Measurements from ENCODE around the gene ABCC9. TPM values are rescaled to one million over a fixed set of nuclear protein-coding genes. Genes with fewer than 3 reads are reported as not detected.
A peak's percentile ranks its signal among the peaks of the same experiment; 100 is the strongest.
"Not testable (repeated sequence)": the region's sequence is repeated elsewhere in the genome, so short reads cannot be mapped to it uniquely, and the experiment has no call there.

ABCC9 gene
- total and polyA plus RNA-seq, 2 experiments from 2014 or later, result 0.22 to 0.48 TPM

DNA sequence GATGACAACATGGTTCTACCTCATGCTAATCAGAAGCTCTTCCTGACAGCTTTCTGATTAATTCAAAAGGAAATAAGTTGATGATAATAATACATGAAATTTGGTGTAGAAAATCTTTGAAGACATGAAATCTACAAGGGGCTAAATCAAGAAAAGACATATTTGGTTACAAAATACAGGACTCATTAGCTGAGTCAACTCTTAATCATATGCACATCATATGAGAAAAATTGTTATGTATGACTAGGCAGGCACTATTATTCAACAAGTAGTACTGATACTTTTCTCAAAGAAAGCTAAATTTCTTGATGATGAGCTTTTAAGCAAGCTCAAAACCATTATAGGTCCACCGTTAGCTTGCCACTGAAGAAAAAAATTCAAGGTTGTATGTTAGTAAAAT is 7.1 kb downstream of the ABCC9 start:
- DNase-seq (ENCODE audit: low read depth in 1 of 2, low spot score in 1 of 2), result no peak
- Histone ChIP-seq H3K9me3 (ENCODE audit: low read depth) (no peaks in the 10 kb centered on the region), H3K4me3 (no peak overlapping the region), H3K4me1 (ENCODE audit: low read depth) (no peaks in the 10 kb centered on the region), H3K36me3 (no peaks in the 10 kb centered on the region), H3K27me3 (peaks cover 8% of the 10 kb centered on the region), H3K27ac (no peak overlapping the region)
- TF ChIP-seq, protein P1, sequence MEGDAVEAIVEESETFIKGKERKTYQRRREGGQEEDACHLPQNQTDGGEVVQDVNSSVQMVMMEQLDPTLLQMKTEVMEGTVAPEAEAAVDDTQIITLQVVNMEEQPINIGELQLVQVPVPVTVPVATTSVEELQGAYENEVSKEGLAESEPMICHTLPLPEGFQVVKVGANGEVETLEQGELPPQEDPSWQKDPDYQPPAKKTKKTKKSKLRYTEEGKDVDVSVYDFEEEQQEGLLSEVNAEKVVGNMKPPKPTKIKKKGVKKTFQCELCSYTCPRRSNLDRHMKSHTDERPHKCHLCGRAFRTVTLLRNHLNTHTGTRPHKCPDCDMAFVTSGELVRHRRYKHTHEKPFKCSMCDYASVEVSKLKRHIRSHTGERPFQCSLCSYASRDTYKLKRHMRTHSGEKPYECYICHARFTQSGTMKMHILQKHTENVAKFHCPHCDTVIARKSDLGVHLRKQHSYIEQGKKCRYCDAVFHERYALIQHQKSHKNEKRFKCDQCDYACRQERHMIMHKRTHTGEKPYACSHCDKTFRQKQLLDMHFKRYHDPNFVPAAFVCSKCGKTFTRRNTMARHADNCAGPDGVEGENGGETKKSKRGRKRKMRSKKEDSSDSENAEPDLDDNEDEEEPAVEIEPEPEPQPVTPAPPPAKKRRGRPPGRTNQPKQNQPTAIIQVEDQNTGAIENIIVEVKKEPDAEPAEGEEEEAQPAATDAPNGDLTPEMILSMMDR (IDR thresholded peaks at IDR 0.05; ENCODE audit: low read depth, low read length), result no peak

GRCh38 chr12:21933656-21934055 is 7.6 kb downstream of the ABCC9 start:
- TF ChIP-seq, protein P1 (IDR thresholded peaks at IDR 0.05; ENCODE audit: low read depth, low read length), result no peak
- Histone ChIP-seq H3K36me3 (no peaks in the 10 kb centered on the region), H3K4me3 (no peak overlapping the region), H3K27me3 (peaks cover 7% of the 10 kb centered on the region), H3K9me3 (ENCODE audit: low read depth) (no peaks in the 10 kb centered on the region), H3K4me1 (ENCODE audit: low read depth) (no peaks in the 10 kb centered on the region), H3K27ac (no peak overlapping the region)
- DNase-seq (ENCODE audit: low read depth in 1 of 2, low spot score in 1 of 2), result no peak

- H3K4me1 ChIP-seq (ENCODE audit: low read depth); H3K4me3 ChIP-seq; H3K36me3 ChIP-seq; H3K27me3 ChIP-seq; H3K9me3 ChIP-seq (ENCODE audit: low read depth); H3K27ac ChIP-seq; DNase-seq (ENCODE audit: low read depth in 1 of 2, low spot score in 1 of 2): not testable (repeated sequence)
Measured at GRCh38 chr12:21929972-21930371, 11.3 kb downstream of the ABCC9 start.

DNA sequence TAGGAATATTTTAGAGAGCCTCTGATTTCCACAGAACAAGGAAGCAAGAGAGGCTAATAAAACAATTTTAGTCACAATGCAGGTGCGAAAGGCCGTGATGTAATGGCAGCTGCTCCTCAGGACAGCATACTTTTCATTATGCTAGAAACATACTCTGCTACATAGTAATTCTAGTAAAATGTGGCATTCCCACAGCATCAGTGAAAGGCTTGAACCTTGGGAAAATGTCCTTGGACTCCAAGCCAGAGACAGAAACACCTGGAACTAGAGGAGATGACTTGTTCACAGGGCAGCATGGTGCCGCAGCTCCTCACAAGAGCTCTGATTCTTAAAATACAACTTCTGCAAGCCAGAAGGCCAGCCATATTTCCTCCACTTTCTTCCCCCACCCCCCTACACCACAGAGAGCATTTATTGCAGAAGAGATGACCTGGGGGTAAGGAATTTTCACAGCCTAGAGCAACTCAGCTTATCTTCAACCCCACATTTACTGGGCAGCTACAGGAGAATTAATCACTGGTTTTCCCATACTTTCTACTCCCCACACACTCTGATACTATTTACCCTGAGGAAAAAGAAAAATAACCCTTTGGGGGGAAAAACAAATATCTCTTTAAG is 15.8 kb downstream of the ABCC9 start:
- no peaks in the 10 kb centered on the region for H3K4me1 ChIP-seq (ENCODE audit: low read depth)
- no peaks in the 10 kb centered on the region for H3K36me3 ChIP-seq
- H3K27me3 ChIP-seq, result no peaks in the 10 kb centered on the region
- no peaks in the 10 kb centered on the region for H3K9me3 ChIP-seq (ENCODE audit: low read depth)
- peak in 1 of 2 donors; percentile 10 for DNase-seq (ENCODE audit: low read depth in 1 of 2, low spot score in 1 of 2)
- H3K27ac ChIP-seq, result no peak overlapping the region
- no peak overlapping the region for H3K4me3 ChIP-seq
- TF ChIP-seq, protein P1 (IDR thresholded peaks at IDR 0.05; ENCODE audit: low read depth, low read length), result no peak

DNA sequence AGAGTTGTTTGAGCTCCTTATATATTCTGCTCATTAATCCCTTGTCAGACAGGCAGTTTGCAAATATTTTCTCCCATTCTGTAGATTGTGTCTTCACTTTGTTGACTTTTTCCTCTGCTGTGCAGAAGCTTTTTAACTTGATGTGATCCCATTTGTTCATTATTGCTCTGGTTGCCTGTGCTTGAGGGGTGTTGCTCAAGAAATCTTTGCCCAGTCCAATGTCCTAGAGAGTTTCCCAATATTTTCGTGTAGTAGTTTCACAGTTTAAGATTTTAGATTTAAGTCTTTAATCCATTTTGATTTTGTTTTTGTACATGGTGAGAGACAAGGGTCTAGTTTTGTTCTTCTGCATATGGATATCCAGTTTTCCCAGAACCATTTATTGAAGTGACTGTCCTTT is 19.8 kb downstream of the ABCC9 start:
- H3K36me3 ChIP-seq, result no peaks in the 10 kb centered on the region
- H3K27me3 ChIP-seq, result no peaks in the 10 kb centered on the region
- no peak overlapping the region for H3K27ac ChIP-seq
- TF ChIP-seq, protein P1 (IDR thresholded peaks at IDR 0.05; ENCODE audit: low read depth, low read length), result no peak
- H3K9me3 ChIP-seq (ENCODE audit: low read depth), result no peaks in the 10 kb centered on the region
- no peak for DNase-seq (ENCODE audit: low read depth in 1 of 2, low spot score in 1 of 2)
- no peak overlapping the region for H3K4me3 ChIP-seq
- H3K4me1 ChIP-seq (ENCODE audit: low read depth), result no peaks in the 10 kb centered on the region

GRCh38 chr12:21918456-21918855 is 22.8 kb downstream of the ABCC9 start:
- H3K4me1 ChIP-seq (ENCODE audit: low read depth), result no peaks in the 10 kb centered on the region
- H3K36me3 ChIP-seq, result no peaks in the 10 kb centered on the region
- H3K27me3 ChIP-seq, result no peaks in the 10 kb centered on the region
- no peak for DNase-seq (ENCODE audit: low read depth in 1 of 2, low spot score in 1 of 2)
- no peaks in the 10 kb centered on the region for H3K9me3 ChIP-seq (ENCODE audit: low read depth)
- H3K27ac ChIP-seq, result no peak overlapping the region
- H3K4me3 ChIP-seq, result no peak overlapping the region
- TF ChIP-seq, protein P1 (IDR thresholded peaks at IDR 0.05; ENCODE audit: low read depth, low read length), result no peak

Measured in cardiac muscle cell (in vitro differentiated cells and primary cell).